NCI-H510A (cell line): ENCODE measurements around the gene ZFP91.
A peak's percentile ranks its signal among the peaks of the same experiment; 100 is the strongest.
"Not testable (repeated sequence)": the region's sequence is repeated elsewhere in the genome, so short reads cannot be mapped to it uniquely, and the experiment has no call there.

ENCODE experiments used
- DNase-seq: peaks from one replicate; lab custom pipeline; 2025; lab: John Stamatoyannopoulos, UW

Gene ZFP91, protein sequence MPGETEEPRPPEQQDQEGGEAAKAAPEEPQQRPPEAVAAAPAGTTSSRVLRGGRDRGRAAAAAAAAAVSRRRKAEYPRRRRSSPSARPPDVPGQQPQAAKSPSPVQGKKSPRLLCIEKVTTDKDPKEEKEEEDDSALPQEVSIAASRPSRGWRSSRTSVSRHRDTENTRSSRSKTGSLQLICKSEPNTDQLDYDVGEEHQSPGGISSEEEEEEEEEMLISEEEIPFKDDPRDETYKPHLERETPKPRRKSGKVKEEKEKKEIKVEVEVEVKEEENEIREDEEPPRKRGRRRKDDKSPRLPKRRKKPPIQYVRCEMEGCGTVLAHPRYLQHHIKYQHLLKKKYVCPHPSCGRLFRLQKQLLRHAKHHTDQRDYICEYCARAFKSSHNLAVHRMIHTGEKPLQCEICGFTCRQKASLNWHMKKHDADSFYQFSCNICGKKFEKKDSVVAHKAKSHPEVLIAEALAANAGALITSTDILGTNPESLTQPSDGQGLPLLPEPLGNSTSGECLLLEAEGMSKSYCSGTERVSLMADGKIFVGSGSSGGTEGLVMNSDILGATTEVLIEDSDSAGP

DNA sequence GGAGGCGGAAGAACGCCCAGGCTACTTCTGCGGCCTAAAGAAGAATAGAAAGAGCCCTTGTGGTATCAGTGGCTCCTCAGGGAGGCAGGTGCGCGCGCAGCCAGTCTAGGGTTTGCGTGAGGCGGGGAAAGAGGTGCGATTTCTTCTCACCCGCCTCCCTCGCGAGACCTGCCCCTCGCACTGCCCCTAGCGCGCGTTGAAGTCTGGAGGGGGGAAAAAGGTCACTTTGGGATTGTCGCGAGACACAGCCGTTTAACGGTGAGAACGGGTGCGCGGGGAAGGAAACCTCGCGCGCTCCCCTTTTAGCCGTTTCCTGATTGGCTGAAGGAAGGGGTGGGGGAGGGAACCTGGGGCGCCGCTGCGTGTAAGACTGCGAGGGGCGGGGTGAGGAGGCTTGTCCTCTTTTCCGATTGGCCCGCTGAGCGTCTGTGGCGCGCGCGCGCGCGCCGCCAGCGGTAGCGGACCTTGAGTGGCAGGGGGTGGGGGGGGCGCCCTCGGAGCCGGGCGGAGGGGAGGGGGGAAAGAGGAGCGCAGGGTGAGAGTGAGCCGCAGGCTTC, at the start of gene ZFP91:
ZFP91 (plus strand) TSS at position 429 of the 557 bp plus-strand sequence. CDS start 219 bp downstream, outside the sequence.
- DNase-seq, result peak; percentile 97

DNA sequence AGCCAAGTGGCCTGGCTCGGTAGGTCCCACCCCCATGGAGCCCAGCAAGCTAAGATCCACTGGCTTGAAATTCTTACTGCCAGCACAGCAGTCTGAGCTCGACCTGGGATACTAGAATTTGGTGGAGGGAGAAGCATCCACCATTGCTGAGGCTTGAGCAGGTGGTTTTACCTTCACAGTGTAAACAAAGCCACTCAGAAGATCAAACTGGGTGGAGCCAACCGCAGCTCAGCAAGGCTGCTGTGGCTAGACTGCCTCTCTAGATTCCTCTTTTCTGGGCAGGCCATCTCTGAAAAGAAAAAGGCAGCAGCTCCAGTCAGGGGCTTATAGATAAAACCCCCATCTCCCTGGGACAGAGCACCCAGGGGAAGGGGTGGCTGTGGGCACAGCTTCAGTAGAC, 48.6 kb upstream of the ZFP91 start:
- no peak for DNase-seq

DNA sequence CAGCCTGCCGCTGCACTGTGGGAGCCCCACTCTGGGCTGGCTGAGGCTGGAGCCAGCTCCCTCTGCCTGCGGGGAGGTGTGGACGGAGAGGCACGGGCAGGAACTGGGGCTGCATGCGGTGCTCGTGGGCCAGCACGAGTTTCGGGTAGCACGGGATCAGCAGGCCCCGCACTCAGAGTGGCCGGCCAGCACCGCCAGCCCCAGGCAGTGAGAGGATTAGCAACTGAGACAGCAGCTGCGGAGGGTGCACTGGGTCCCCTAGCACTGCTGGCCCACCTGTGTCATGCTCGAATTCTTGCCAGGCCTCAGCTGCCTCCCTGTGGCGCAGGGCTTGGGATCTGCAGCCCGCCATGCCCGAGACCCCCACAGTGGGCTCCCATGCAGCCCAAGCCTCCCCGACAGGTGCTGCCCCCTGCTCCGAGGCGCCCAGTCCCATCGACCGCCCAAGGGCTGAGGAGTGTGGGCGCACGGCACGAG, 47.0 kb upstream of the ZFP91 start:
- no peak for DNase-seq

DNA sequence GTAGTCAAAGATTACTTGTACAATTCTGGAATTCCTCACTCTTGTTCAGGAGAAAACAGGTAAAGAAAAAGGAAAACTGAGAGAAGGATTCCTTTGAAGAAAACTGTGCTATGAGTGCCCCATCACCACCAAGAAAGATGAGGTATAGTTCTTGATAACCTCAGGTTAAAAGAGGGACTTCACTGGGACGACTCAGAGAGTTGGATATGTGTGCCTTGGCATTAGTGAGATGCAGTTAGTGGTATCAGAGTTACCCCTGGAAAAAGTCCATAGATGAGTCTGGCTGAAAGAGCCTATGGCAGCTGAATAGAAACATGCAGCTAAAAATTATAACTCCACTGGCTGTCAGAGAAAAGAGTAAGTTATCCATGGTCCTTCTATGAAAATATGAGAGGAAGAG, 32.0 kb upstream of the ZFP91 start:
- DNase-seq, result no peak

DNA sequence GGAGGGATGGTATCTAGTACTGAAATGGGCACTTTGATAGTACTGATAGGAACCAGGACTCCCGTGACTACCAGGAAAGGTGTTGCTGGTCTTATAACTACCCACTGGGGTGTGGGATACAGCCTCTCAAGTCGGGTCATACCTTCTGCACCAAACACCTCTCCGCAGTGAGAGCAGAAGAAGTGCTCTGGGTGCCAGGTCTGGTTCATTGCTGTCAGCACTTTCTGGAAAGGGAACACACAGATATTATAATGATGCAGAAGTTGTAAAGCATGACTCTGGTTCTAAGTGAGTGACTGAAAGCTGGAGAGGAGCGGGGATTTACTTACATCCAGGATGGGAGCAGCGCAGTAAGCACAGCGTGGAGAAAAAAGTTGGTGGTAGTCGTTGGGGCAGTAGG, 29.2 kb upstream of the ZFP91 start:
- DNase-seq, result no peak

DNA sequence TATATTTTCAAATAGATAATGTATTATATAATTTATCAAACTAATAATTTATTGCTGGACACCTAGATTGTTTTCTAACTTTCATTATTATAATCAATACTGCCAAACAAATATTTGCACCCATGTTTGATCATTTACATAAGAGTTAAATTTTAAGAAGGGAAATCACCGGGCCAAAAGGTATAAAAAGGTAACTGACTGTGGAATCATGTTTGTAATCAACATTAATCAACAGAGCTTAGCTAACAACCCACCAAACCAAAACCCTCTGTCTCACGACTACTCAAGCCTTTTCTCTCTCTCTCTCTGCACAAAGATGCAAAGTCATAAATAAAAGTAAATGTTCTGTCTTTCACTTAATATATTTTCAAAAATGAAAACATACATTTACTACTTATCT, 18.0 kb upstream of the ZFP91 start:
- no peak for DNase-seq

DNA sequence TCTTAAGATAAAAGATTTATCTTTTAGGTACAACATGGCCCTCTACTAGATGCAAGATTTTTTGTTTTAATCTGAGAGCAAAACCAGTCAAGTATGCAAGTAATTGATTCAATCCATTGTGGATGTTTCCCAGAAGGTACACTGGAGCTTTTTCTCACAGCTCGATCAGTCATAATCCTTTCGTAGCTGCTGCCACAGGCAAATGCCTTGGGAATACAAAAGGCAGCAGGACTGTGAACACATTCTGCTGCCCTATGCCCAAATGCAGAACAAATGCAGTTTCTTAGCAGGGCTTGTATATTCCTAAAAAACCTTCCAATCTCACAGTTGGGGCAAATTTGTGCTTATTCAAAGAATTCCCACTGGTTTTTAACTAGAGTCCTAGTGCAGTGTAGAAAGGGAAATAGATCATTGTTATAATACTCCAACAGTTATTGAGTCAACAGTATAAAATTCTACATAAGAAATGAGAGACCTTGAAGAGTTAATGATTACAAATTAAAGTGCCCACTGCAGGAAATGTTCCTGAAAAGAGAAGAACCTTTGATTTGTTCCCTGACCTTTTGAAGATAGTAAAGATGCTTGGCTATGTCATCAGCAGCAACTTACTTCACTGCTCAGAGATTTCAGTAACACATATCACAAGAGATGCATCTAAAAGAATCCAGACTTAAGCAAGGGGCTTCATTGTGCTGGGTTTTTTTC, 17.3 kb upstream of the ZFP91 start:
- DNase-seq, result no peak

DNA sequence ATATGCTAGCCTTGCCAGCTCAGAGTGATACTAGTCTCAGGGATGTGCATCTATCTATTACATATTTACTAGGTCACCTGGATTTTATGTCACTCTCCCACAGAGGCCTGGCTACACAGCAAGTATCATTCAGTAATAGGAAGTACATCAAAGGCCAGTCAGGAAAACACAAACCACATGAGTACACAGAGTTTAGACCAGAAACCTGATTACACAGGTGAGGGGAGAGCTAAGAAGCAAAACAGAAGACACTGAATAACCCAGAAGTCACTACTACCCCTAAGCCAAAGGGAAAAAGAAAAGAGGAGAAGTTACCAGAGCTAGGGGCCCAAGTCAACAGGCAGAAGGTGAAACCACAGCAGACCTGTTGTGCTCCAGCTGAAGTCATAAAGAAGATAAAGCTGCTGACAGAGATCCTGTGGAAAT, 16.5 kb upstream of the ZFP91 start:
- no peak for DNase-seq

DNA sequence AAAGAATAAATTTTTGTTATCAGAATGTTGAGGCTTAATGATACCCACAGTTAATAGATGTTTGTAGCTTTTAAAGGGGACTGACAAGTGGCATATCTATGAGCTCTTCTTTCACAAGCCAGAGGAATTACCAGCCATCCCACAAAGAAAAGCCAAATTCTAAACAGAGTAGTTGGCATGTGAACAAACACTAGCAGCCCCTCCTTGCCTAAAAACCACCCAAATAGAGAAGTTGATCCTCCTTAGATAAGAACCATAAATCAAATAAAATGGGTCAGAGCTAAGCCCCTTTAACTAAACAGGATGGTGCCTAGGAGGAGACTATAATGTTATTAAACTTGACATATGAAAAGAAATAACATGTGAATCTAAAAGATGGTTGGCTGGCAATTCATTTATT, 14.6 kb upstream of the ZFP91 start:
- no peak for DNase-seq

DNA sequence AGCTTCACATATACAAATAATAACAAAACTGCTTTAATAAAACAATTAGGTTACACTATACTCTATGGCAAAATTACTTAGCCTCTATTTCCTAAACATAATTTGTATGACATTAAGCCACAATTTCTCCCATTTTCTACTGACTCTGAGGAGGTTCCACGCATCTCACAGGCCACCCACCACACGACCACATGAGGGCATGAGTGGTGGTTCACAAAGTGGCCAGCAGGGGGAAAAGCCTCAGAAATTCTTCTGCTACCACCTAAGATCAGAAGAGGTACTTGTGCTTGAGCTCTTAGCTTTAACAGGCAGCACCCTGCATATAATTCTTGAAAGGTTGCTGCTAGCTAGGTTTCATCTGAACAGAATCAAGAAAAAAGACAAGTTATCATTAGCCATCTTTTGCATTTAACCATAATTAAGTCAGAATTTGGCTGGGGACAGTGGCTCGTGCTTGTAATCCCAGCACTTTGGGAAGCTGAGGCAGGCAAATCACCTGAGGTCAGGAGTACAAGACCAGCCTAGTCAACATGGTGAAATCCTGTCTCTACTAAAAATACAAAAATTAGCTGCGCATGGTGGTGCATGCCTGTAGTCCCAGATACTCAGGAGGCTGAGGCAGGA, 10.9 kb upstream of the ZFP91 start:
- no peak for DNase-seq

DNA sequence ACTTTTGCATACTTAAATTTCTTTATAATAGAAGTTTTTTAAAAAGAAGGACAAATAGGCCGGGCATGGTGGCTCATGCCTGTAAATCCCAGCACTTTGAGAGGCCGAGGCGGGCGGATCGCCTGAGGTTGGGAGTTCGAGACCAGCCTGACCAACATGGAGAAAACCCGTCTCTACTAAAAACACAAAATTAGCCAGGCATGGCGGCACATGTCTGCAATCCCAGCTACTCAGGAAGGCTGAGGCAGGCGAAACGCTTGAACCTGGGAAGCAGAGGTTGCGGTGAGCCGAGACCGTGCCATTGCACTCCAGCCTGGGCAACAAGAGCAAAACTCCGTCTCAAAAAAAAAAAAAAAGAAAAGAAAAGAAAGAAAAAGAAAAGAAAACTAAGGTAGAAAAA, 6.0 kb upstream of the ZFP91 start:
- DNase-seq, result not testable (repeated sequence)

DNA sequence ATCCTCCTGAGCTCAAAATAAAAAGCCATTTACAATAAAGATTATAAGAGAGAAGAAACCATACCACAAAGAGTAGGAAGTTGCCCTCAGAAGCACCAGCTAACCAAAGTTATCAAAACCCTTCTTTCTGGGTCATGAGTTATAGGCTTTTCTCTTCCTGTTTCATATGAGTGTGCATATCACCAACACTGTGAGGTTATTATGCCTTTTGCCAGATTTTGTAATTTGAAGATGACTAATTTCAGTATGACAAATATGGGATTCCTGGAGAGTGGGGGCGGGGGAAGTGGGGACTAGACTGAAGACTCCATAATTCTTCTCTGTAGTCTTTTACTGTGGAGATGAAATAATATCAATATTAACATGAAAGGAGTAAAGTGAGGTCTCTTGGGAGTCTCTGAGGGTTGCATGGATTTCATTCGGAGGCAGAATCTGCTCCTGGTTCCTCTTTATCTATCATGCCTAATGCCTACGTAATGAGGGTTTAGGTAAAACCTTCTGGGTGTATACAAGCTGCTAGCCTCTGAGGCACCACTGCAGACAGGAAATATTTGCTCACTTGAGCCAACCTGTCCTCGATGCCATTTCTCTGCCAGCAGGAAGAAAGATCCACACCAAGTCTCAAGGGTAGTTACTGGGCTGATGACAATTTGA, 5.3 kb upstream of the ZFP91 start:
- DNase-seq, result no peak

DNA sequence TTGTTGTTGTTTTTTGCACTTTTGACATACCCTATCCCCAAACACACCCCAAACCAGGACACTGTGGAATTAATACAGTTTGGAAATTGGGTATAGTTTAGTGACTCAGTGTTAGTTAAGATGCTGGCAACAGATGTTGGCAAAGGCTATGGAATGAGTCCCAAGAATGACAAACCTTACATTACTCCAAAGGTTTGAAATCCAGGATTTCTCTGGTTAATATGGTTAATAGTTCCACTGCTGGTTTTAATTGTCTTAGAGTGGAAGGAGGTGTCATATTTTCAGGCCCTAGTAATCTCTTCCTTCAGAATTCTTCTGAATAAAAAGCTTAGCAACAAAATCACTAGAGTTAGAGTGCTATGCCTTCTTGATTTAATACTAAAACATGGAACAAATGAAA, 4.0 kb upstream of the ZFP91 start:
- no peak for DNase-seq

DNA sequence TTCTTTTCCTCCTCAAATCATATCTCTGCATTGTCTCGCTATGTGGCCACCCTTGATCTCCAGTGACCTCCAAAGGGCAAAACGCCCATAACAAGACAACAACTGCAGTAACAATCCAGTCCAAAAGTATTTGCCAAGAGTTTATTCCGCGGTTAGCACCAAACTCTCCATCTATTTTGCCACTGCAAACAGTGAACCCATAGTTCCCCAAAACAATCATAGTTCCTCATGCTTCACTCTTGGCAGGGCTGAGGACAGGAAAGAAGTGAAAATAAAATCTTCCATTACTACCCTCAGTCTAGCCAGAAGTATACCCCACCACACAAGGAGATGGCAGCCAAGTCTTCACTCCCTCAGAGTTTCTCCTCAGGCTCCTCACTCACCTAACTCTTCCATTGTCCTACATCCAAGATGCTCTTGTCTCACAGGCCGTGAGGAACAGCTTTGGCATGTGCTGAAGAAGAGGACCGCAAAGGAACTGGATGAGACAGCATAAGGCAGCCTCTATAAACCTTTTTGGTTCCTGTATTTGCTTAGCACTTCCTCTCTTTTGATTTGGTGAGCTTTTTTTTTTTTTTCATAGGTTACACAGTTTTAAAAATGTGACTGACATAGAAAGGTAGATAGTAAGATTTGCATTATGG, 3.4 kb upstream of the ZFP91 start, which contains the start of gene LPXN:
LPXN (minus strand) TSS at position 480 of the 644 bp plus-strand sequence; CDS start at position 396, 84 bp downstream.
- DNase-seq, result no peak

DNA sequence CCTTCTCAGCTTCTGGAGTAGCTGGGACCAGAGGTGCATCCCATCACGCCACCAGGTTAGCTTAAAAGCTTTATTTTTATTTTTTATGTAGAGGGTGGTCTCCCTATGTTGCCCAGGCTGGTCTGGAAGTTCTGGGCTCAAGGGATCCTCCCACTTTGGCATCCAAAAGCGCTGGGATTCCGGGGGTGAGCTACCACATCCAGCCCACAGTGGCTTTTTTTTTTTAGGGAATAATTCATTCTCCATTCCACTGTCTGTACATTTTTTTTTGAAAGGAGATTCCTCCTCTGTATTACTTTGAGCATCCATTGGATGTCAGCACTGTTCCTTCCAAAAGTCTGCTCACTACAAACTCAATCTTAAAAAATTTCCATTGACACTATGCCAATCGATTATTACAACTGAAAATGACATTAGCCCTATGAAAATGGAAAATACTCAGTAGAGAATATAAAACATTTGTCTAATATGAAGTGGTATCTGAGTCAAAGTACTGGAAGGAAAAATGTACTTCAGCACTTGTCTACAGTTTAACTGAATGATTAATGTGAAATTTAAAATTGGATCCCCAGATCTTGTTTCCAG, 1.9 kb upstream of the ZFP91 start:
- no peak for DNase-seq

DNA sequence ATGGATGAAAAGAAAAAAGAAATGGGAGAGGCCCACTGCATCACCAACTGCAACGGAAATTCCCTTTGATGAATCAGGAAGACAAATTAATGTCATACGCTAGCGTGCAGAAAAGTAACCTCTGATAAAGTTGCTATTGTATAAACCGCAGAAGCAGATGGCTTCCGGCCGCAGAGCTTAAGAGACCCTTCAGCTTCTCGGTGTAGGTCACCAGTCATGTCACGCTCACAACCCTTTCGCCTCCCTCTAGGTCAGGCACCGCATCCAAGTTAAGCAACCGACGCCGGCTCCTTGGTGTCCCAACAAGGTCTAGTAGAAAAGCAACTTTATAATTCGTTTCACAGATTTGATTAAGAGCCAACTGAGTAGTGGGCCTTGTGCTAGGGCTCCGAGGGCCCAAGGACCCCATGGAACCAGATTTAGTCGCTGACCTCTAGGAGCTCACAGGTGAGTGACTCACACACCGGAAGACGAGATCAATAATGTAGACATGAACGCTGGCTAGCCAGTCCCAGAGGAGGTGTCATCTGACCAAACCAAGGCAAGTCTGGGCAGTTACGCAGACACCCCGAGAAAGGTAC, 1.2 kb upstream of the ZFP91 start:
- peak; percentile 38 for DNase-seq

DNA sequence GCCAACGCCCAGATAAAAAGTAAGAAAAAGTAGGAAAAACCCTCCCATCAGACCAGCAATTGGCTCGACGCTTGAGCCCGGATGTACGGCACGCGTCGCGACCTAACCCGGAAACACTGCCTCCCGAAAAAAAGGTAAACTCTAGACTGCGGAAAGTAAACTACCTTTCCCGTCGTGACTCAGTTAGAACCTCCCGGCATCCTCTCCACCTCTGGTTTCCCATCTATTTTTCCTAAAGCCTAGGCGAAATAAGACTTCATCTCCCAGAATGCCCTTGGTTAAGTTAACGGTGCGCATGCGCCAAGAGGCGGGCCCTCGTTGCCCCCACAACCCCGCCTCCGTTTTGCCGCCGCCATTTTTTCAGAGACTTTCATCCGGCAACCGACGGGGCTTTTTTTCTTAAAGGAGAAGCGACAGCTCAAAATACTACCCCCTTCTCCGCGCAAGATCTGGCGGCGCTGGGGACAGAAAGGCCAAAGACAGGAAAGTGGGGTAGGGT, 678 bp upstream of the ZFP91 start:
- DNase-seq, result peak; percentile 91

DNA sequence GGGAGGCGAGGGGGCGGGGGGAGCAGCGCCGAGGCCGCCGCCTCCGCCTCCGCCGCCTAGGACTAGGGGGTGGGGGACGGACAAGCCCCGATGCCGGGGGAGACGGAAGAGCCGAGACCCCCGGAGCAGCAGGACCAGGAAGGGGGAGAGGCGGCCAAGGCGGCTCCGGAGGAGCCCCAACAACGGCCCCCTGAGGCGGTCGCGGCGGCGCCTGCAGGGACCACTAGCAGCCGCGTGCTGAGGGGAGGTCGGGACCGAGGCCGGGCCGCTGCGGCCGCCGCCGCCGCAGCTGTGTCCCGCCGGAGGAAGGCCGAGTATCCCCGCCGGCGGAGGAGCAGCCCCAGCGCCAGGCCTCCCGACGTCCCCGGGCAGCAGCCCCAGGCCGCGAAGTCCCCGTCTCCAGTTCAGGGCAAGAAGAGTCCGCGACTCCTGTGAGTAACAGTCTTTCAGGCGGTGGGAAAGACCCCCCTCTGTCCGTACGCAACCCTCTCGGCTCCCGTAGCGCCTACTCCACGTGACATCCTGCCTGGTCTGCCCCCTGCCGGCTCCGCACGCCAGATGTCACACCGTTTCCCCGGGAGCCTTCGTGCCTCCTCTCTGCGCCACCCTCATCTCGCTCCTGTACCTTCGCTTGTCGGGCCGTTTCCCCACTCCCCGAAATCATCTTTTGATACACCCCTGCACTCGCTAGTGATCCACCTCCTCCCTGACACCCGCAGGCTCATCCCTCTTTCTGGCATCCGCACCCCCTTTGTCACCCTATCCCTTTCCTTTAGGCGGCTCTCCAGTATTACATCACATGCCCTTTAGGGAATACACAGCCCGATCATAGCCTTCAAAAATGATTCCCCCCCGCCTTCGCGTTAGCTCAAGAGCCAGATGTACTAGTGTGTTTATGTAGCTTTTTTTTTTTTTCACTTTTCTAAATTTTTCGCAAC, 598 bp downstream of the ZFP91 start:
- DNase-seq, result peak; percentile 75

DNA sequence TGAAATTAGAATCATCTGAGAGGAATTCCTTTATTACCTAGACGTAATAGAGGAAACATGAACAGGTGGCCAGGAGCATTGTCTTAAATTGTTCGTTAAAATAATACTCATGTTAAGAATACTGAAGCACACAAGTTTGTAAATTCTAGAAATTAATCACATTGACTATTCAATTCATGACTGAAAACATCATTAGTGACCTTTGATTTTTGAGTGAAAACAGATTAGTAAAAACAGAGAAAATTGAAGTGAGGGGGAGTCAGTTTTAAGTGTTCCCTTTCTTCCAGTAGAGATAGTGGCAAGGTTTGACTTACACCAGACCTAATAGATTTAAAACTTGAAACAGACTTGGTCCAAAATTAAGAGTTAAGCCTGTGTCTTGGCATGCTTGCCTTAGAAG, 1.4 kb downstream of the ZFP91 start:
- DNase-seq, result no peak
